ENCODE measurements around the gene MRPS5.

DNA sequence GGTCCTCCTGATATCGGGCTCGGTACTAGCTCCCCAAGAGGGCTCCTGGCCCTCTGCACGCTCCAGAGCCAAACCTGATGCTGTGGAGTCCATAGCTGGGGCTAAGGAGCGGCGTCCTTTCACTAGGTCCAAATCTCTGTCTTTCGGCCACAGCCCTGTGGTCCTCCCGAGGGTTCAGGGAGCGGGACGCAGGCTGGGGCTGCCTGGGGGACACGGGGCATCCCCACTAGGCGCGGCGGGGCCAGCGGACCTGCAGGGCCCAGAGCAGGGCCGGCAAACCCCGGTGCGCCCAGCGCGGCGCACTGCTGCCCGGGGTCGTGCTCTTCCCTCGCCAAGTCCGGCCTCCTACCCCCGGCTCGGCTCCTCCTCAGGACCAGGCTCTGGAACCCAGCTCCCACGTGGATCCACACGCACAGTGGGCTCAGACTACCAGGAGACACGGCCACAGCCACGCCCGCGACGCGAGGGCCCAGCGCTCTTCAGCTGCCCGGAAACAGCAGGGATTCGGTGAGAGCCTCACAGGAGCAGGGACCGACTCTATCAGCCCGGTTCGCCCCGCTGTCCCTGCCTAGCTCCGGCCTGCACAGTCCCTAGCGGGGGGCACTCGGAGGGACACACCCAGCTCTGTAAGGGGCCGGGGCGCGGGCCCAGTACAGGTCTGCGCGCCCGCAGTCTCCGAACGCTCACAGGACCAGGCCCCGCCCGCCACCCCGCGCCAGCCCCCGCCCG lies 37.4 kb upstream of the MRPS5 start:
- TF ChIP-seq POLR2AphosphoS5 (IDR thresholded peaks at IDR 0.05; ENCODE audit: low read depth, low read length) (no peak), POLR2A (IDR thresholded peaks at IDR 0.05; ENCODE audit: low read depth, low read length) (no peak), TAF1 (IDR thresholded peaks at IDR 0.05; ENCODE audit: low read depth, low read length) (no peak), POU2F2 (IDR thresholded peaks at IDR 0.05; ENCODE audit: low read depth, low read length) (no peak)

All from GM12891 (cell line).